Measurements from ENCODE around the gene ZNF267. TPM values are rescaled to one million over a fixed set of nuclear protein-coding genes. Genes with fewer than 3 reads are reported as not detected.
"Not testable (repeated sequence)": the region's sequence is repeated elsewhere in the genome, so short reads cannot be mapped to it uniquely, and the experiment has no call there.

The ZNF267 gene
- total RNA-seq, 2 donors from 2014 or later = 12.9 to 14.9 TPM

- H3K9ac ChIP-seq (ENCODE audit: low read depth in 2 of 2, low read length in 2 of 2) = no peak overlapping the region
- intact Hi-C loops (cut with DNase I) = no loop called here
- TF ChIP-seq, protein P1, sequence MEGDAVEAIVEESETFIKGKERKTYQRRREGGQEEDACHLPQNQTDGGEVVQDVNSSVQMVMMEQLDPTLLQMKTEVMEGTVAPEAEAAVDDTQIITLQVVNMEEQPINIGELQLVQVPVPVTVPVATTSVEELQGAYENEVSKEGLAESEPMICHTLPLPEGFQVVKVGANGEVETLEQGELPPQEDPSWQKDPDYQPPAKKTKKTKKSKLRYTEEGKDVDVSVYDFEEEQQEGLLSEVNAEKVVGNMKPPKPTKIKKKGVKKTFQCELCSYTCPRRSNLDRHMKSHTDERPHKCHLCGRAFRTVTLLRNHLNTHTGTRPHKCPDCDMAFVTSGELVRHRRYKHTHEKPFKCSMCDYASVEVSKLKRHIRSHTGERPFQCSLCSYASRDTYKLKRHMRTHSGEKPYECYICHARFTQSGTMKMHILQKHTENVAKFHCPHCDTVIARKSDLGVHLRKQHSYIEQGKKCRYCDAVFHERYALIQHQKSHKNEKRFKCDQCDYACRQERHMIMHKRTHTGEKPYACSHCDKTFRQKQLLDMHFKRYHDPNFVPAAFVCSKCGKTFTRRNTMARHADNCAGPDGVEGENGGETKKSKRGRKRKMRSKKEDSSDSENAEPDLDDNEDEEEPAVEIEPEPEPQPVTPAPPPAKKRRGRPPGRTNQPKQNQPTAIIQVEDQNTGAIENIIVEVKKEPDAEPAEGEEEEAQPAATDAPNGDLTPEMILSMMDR (IDR thresholded peaks at IDR 0.05) = no peak
- H3K27ac ChIP-seq = no peak overlapping the region
- H3K36me3 ChIP-seq = no peaks in the 10 kb centered on the region
- H3K27me3 ChIP-seq = no peaks in the 10 kb centered on the region
- DNase-seq = no peak
- H3K4me3 ChIP-seq = no peak overlapping the region
- peaks cover 9% of the 10 kb centered on the region for H3K9me3 ChIP-seq
- no peaks in the 10 kb centered on the region for H3K4me1 ChIP-seq
These were observed 25.9 kb downstream of the ZNF267 start for GRCh38 chr16:31899505-31899904.

DNA sequence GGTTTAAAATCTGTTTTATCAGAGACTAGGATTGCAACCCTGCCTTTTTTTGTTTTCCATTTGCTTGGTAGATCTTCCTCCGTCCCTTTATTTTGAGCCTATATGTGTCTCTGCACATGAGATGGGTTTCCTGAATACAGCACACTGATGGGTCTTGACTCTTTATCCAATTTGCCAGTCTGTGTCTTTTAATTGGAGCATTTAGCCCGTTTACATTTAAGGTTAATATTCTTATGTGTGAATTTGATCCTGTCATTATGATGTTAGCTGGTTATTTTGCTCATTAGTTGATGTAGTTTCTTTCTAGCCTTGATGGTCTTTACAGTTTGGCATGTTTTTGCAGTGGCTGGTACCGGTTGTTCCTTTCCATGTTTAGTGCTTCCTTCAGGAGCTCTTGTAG is 31.0 kb downstream of the ZNF267 start:
- H3K4me1 ChIP-seq; intact Hi-C loops (cut with DNase I); H3K36me3 ChIP-seq; DNase-seq; H3K9ac ChIP-seq (ENCODE audit: low read depth in 2 of 2, low read length in 2 of 2); H3K4me3 ChIP-seq; H3K27me3 ChIP-seq; H3K9me3 ChIP-seq; H3K27ac ChIP-seq: not testable (repeated sequence)

- H3K36me3 ChIP-seq = peaks cover 24% of the 10 kb centered on the region
- H3K27me3 ChIP-seq = no peaks in the 10 kb centered on the region
- H3K9me3 ChIP-seq = peaks cover 15% of the 10 kb centered on the region
- H3K27ac ChIP-seq = no peak overlapping the region
- no peak overlapping the region for H3K9ac ChIP-seq (ENCODE audit: low read depth in 2 of 2, low read length in 2 of 2)
- TF ChIP-seq, protein P1 (IDR thresholded peaks at IDR 0.05) = no peak
- H3K4me3 ChIP-seq = no peak overlapping the region
- no peaks in the 10 kb centered on the region for H3K4me1 ChIP-seq
- intact Hi-C loops (cut with DNase I) = no loop called here
- no peak for DNase-seq
These were observed 40.1 kb downstream of the ZNF267 start for GRCh38 chr16:31913668-31914067.

DNA sequence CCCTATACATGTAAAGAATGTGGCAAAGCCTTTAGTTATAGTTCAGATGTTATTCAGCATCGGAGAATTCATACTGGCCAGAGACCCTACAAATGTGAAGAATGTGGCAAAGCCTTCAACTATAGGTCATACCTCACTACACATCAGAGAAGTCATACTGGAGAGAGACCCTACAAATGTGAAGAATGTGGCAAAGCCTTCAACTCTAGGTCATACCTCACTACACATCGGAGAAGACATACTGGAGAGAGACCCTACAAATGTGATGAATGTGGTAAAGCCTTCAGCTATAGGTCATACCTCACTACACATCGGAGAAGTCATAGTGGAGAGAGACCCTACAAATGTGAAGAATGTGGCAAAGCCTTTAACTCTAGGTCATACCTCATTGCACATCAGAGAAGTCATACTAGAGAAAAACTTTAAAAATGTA is 42.5 kb downstream of the ZNF267 start:
- no peak for DNase-seq

DNA sequence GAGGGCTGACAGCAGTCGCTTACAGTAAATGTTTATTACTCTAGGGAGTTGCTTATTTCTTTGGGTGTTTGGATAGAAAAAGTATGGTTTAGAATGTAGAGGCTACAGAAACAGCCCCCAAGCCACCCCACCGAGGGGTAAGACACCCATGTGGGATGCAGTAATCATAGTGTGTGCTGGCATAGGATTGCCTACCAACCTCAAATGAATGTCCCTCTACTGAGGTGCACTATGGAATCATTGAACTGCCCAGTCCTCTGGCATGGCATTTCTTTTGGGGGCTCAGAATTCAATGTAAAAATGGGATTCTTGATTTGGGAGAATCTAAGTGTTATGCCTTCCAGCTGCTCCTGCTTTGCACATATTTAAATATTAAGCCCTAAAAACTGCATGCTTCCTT is 46.8 kb downstream of the ZNF267 start:
- intact Hi-C loops (cut with DNase I) = no loop called here
- TF ChIP-seq, protein P1 (IDR thresholded peaks at IDR 0.05) = no peak
- no peak overlapping the region for H3K27ac ChIP-seq
- no peaks in the 10 kb centered on the region for H3K27me3 ChIP-seq
- H3K4me1 ChIP-seq = no peaks in the 10 kb centered on the region
- no peak overlapping the region for H3K9ac ChIP-seq (ENCODE audit: low read depth in 2 of 2, low read length in 2 of 2)
- DNase-seq = no peak
- H3K9me3 ChIP-seq = peaks cover 19% of the 10 kb centered on the region
- no peak overlapping the region for H3K4me3 ChIP-seq
- H3K36me3 ChIP-seq = peaks cover 13% of the 10 kb centered on the region

More for the DNA sequence above, 42.5 kb downstream of the ZNF267 start:
- no peak overlapping the region for H3K4me3 ChIP-seq
- TF ChIP-seq, protein P1 (IDR thresholded peaks at IDR 0.05) = no peak
- no peak overlapping the region for H3K9ac ChIP-seq (ENCODE audit: low read depth in 2 of 2, low read length in 2 of 2)
- H3K4me1 ChIP-seq = no peaks in the 10 kb centered on the region
- peaks cover 19% of the 10 kb centered on the region for H3K9me3 ChIP-seq
- intact Hi-C loops (cut with DNase I) = no loop called here
- H3K36me3 ChIP-seq = peaks cover 24% of the 10 kb centered on the region
- no peaks in the 10 kb centered on the region for H3K27me3 ChIP-seq
- H3K27ac ChIP-seq = no peak overlapping the region

GRCh38 chr16:31951806-31952205 is 78.2 kb downstream of the ZNF267 start:
- H3K9me3 ChIP-seq; H3K4me1 ChIP-seq; H3K27ac ChIP-seq; H3K27me3 ChIP-seq; DNase-seq; H3K9ac ChIP-seq (ENCODE audit: low read depth in 2 of 2, low read length in 2 of 2); H3K4me3 ChIP-seq; H3K36me3 ChIP-seq; intact Hi-C loops (cut with DNase I): not testable (repeated sequence)

- H3K9me3 ChIP-seq; H3K4me3 ChIP-seq; H3K27ac ChIP-seq; H3K9ac ChIP-seq (ENCODE audit: low read depth in 2 of 2, low read length in 2 of 2); DNase-seq; H3K36me3 ChIP-seq; intact Hi-C loops (cut with DNase I); H3K27me3 ChIP-seq; H3K4me1 ChIP-seq: not testable (repeated sequence)
These were observed 78.6 kb downstream of the ZNF267 start for GRCh38 chr16:31952206-31952605.

DNA sequence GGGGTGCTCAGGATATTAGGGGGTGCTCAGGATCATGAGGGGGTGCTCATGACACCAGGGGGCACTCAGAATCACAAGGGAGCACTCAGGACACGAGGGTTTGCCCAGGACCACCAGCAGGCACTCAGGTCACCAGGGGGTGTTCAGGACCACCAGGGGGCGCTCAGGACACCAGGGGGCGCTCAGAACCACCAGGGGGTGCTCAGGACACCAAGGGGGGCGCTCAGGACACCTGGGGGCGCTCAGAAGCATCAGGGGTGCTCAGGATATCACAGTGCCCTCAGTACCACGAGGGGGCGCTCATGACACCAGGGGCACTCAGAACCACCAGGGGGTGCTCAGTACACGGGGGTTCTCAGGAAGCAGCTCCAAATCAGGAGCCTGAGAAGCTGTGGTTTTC is 82.6 kb downstream of the ZNF267 start:
- H3K27me3 ChIP-seq; H3K4me3 ChIP-seq; DNase-seq; H3K27ac ChIP-seq; H3K4me1 ChIP-seq; H3K9me3 ChIP-seq; intact Hi-C loops (cut with DNase I); H3K36me3 ChIP-seq; H3K9ac ChIP-seq (ENCODE audit: low read depth in 2 of 2, low read length in 2 of 2): not testable (repeated sequence)

DNA sequence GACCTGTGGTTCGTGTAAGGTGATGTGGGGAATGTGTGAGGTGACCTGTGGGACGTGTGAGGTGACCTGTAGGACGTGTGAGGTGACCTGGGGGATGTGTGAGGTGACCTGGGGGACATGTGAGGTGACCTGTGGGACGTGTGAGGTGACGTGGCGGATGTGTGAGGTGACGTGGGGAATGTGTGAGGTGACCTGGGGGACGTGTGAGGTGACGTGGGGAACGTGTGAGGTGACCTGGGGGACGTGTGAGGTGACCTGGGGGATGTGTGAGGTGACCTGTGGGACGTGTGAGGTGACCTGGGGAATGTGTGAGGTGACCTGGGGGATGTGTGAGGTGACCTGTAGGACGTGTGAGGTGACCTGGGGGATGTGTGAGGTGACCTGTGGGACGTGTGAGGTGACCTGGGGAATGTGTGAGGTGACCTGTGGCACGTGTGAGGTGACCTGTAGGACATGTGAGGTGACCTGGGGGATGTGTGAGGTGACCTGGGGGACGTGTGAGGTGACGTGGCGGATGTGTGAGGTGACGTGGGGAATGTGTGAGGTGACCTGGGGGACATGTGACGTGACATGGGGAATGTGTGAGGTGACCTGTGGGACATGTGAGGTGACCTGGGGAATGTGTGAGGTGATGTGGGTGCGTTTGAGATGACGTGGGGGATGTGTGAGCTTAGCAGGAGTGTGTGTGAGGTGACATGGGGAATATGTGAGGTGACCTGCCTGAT is 86.7 kb downstream of the ZNF267 start:
- H3K4me1 ChIP-seq; H3K27ac ChIP-seq; H3K4me3 ChIP-seq; H3K27me3 ChIP-seq; H3K9me3 ChIP-seq; intact Hi-C loops (cut with DNase I); H3K36me3 ChIP-seq; DNase-seq; H3K9ac ChIP-seq (ENCODE audit: low read depth in 2 of 2, low read length in 2 of 2): not testable (repeated sequence)

Measured in colonic mucosa (tissue), 4 donors.